GM21825 (cell line): ENCODE data around the gene SYNJ2.

Experiments used
- ATAC-seq: cut with Tn5 transposase; IDR thresholded peaks from one replicate; pipeline ENCODE4 v1.9.1; 2021; ENCODE audit warnings: mild to moderate bottlenecking, moderate library complexity; ENCODE audit not compliant: unreplicated experiment

Gene SYNJ2

GRCh38 chr6:158113802-158114201, 132.1 kb downstream of the SYNJ2 start:
- ATAC-seq = no peak

GRCh38 chr6:158115102-158115501, 133.4 kb downstream of the SYNJ2 start:
- ATAC-seq = no peak

GRCh38 chr6:158115508-158115907, 133.8 kb downstream of the SYNJ2 start:
- ATAC-seq = no peak

- no peak for ATAC-seq
Observed at GRCh38 chr6:158118886-158119285, 137.2 kb downstream of the SYNJ2 start.

GRCh38 chr6:158121335-158121734, 139.7 kb downstream of the SYNJ2 start:
- ATAC-seq = no peak

- ATAC-seq = no peak
Observed at GRCh38 chr6:158122048-158122447, 140.4 kb downstream of the SYNJ2 start.

- no peak for ATAC-seq
Observed at GRCh38 chr6:158124288-158124687, 142.6 kb downstream of the SYNJ2 start.

- no peak for ATAC-seq
Observed at GRCh38 chr6:158125271-158125670, 143.6 kb downstream of the SYNJ2 start.

- ATAC-seq = no peak
Observed at GRCh38 chr6:158131926-158132325, 150.3 kb downstream of the SYNJ2 start.

GRCh38 chr6:158142789-158143188, 161.1 kb downstream of the SYNJ2 start:
- no peak for ATAC-seq

- ATAC-seq = no peak
Observed at GRCh38 chr6:158143700-158144099, 162.0 kb downstream of the SYNJ2 start.
